GM21723 (cell line): ENCODE data around the gene NPSR1.
"Not testable (repeated sequence)": the region's sequence is repeated elsewhere in the genome, so short reads cannot be mapped to it uniquely, and the experiment has no call there.

Experiments used
- ATAC-seq: cut with Tn5 transposase; IDR thresholded peaks from one replicate; pipeline ENCODE4 v1.9.1; 2021; ENCODE audit warnings: mild to moderate bottlenecking, moderate library complexity; ENCODE audit not compliant: unreplicated experiment

Gene NPSR1

DNA sequence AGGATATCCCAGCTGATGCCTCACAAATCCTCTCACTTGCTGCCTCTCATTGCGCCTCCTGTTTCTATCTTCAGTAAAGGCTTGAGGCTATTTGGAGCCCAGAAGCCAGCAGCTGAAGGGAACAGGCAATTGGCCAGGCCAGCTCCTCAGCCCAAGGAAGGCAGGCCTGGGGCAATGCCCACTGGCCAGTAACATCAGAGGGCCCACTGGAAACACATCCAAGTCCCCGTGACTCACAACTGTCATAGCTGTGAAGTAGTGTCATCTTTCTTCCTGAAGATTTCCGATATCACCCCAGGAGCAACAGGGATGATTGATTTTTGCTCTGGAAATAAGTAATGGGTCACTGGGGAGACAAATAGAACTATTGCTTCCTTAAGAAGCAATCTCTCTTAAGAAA is 209.3 kb downstream of the NPSR1 start:
- not testable (repeated sequence) for ATAC-seq

DNA sequence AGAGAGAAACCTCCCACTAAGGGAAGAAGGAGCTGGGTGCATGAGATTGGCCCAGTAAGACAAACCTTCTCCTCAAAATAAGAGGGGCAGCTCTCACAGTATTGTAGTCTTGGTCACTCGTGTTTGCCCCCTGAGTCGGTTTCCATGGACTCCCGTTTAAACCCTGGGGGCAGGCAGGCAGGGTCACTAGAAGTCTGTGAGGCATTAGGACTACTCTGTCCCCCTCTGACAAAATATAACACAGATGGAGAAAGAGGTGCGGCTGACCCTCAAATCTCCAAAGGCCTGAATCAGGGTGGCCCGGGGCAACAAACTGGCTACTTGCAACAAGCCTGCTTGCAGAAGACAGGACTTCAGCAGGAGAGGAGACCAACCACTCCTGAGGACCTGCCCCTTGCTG is 210.6 kb downstream of the NPSR1 start:
- not testable (repeated sequence) for ATAC-seq

DNA sequence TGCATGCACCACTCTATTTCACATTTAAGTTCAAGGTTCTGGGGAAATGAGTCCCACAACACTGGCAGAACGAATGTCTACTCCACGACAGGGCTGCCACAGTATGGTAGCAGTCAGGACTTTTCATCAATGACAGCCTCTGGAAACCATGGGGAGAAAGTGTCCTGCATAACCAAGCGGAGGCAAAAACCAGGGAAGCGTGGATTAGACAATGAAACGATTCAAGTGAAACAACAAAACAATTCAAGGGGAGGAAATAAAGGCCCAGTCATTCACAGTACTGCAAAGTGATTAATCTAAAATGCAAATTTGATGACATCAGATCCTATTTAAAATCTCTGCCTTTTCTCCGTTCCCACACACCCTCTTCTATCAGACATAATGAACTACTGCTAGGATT is 211.0 kb downstream of the NPSR1 start:
- ATAC-seq, result no peak

DNA sequence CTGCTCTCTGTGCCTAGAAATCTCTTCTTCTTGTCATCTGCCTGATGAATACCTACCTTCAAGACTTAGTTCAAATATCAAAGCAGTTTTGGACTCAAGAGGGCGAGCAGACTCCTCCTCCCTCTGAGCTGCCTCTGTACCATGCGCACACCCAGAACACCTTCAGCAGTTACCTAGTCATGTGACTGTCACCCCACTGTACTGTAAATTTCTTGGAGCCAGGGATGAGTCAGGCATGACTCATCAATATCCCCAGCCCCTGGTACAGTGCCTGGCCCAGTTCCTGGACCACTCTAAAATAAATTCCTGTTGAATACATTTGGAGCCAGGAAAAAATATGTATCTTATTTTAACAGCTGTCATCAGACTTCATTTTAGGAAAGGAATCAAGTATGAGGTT is 212.0 kb downstream of the NPSR1 start:
- ATAC-seq, result not testable (repeated sequence)

GRCh38 chr7:34874329-34874728 is 216.3 kb downstream of the NPSR1 start:
- not testable (repeated sequence) for ATAC-seq

DNA sequence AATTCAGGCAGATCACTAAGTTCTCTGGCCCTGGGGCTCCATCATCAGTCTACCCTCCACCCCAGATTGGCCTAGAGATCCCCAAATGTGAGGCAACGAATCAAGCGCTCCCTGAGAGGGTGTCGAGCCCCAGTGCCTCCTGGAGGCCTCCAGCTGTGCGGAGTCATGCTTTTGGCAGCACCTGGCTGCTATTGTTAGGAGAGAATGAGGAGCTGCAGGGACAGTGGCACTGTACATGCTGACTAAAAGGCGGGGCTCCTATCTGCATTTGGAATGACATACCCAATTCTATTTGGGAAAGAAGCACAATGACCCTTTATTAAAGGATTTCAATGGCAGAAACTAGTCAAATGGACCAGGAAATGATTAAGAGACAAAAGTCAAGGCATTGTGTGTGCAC is 217.5 kb downstream of the NPSR1 start:
- ATAC-seq, result no peak

GRCh38 chr7:34878944-34879735 is 221.1 kb downstream of the NPSR1 start:
- ATAC-seq, result not testable (repeated sequence)

GRCh38 chr7:34879871-34880270 is 221.9 kb downstream of the NPSR1 start:
- ATAC-seq, result no peak

GRCh38 chr7:34883855-34884254 is 225.8 kb downstream of the NPSR1 start:
- not testable (repeated sequence) for ATAC-seq

DNA sequence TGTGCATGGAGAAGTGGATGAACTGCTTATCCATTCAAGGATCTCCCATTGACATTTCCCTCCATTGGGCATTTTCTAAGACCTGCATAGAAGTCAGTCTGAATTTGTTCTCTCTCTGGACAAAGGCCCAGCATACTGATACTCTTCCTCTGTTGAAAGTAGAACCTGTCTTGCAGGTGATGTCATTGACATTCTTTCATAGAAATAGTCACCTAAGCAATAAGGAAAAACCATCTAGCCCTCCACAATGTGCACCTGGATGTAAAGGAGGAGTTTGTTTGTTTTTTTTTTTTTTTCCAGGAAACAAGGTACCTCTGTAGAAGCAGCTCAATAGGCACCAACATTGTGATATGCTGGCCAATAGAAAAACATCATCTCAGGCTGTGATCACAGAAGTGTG is 228.8 kb downstream of the NPSR1 start:
- no peak for ATAC-seq

DNA sequence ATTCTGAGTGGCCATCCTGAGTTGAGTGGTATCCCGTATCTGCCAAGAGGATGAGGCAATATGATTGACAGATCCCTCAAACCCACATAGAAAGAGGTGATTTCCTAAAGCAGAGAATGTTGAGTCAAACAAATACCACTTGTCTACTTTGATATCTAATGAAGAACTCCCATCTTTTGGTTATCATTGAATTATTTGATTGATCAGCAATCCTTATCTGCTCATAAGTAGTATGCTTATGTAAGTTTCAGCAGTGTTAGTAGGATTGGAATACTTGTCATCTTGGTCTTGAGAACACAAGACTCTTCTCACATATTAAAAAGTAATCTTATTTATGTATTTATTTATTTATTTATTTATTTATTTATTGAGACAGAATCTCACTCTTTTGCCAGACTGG is 231.9 kb downstream of the NPSR1 start:
- no peak for ATAC-seq

DNA sequence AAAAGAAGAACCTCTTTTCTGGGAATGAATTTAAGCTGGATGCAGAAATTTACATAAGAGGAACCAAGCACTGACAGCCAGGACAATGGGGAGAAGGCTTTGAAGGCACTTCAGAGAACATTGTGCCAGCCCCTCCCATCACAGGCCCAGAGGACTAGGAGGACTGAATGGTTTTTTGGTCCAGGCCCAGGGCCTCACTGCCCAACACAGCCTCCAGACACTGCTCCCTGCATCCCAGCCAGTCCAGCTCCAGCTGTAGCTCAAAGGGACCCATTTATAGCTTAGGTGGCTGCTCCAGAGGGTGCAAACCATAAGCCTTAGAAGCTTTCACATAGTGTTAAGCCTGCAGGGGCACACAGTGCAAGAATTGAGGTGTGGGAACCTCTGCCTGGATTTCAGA is 237.2 kb downstream of the NPSR1 start:
- no peak for ATAC-seq
